Suprapubic skin (tissue), 3 donors: ENCODE results near the gene BIVM.

Source experiments
- CTCF ChIP-seq, 2 donors: fragments of 200-600 bp in 1 of 2; fragments of 450-650 bp in 1 of 2; sonication (generic) in 1 of 2; IDR thresholded peaks; one replicate each; pipeline ENCODE4 v1.5.1; 2016 to 2019; ENCODE audit warnings: antibody characterized with exemption in 2 of 2, mild to moderate bottlenecking in 1 of 2, moderate library complexity in 1 of 2
- POLR2AphosphoS5 ChIP-seq, 3 donors: sonication (generic); formaldehyde crosslinking; IDR thresholded peaks; one replicate each; pipeline ENCODE4 v1.6.1; 2017; ENCODE audit warnings: antibody characterized with exemption in 3 of 3

DNA sequence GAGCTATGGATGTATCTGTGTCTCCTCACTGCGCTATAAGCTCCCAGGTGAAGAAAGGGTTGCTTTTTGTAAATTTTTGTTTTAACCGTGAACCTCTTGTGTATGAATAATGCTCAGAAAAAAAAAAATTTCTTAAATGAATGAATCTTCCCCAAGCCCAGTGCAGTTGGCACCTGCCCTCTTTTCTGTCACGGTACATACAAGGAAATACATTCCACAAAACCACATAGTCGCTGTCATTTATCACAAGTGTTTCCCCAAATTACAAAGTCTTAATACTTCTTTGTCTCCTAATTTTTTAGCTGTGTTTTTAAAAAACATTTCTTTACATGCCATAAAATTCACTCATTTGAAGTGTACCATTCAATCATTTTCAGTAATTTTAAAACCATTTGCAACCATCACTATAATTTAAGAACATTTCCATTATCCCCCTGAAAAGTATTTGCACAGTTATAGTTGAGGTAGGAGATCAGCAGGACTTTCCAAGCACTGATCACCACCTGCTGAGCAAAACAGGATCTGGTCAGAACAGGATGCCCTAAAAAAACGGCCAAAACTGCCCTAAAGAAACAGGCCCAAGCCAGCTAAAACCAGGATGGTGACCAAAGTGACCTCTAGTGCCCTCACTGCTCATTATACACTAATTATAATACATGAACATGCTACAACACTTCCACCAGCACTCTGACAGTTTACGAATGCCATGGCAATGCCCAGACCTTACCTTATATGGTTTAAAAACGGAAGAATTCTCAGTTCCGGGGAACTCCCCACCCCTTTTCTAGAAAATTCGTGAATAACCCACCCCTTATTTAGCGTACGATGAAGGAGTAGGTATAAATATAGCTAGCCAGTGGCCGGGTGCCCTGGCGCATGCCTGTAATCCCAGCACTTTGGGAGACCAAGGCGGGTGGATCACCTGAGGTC lies 24.1 kb upstream of the BIVM start:
- TF ChIP-seq CTCF (IDR thresholded peaks at IDR 0.05) (no peak), POLR2AphosphoS5 (IDR thresholded peaks at IDR 0.05) (no peak)
